Measurements from ENCODE around the gene ARHGAP25. TPM values are rescaled to one million over a fixed set of nuclear protein-coding genes. Genes with fewer than 3 reads are reported as not detected.
A peak's percentile ranks its signal among the peaks of the same experiment; 100 is the strongest.
"Not testable (repeated sequence)": the region's sequence is repeated elsewhere in the genome, so short reads cannot be mapped to it uniquely, and the experiment has no call there.

ARHGAP25 gene
- total RNA-seq, 1 donor from 2014 or later, result 9.6 TPM

DNA sequence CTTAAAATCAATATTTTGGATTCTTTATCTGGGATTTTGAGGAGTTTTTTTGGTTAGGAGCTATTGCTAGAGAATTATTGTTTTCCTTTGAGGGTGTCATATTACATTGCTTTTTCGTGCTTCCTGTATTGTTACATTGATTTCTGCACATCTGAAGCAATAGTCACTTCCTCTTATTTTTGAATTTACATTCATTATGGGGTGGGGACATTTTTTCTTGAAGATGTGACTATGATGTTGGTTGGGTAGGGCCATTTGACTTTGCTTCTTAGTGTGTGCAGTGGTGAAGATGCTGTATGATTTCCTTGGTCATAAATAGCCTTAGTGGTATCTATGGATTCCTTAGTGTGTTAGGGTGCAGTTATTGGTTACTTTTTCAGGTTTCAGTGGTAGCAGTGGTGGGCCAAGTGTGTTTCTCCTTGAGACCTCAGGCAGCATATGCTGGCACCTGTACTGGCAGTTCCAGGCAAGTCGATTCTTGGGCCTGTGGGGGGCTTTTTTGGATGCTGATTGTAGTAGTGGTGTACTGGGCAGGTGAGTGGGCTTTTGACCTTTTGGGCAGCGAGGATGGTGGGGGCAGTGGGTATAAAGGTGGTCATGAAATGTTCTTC is 61.8 kb downstream of the ARHGAP25 start:
- no peak overlapping the region for H3K27ac ChIP-seq
- no peaks in the 10 kb centered on the region for H3K9me3 ChIP-seq
- no peaks in the 10 kb centered on the region for H3K27me3 ChIP-seq
- TF ChIP-seq POLR2A (IDR thresholded peaks at IDR 0.05) (no peak), POLR2AphosphoS5 (IDR thresholded peaks at IDR 0.05; ENCODE audit: insufficient read depth in 1 of 2, low read depth in 1 of 2) (no peak)
- TF ChIP-seq, protein P1, sequence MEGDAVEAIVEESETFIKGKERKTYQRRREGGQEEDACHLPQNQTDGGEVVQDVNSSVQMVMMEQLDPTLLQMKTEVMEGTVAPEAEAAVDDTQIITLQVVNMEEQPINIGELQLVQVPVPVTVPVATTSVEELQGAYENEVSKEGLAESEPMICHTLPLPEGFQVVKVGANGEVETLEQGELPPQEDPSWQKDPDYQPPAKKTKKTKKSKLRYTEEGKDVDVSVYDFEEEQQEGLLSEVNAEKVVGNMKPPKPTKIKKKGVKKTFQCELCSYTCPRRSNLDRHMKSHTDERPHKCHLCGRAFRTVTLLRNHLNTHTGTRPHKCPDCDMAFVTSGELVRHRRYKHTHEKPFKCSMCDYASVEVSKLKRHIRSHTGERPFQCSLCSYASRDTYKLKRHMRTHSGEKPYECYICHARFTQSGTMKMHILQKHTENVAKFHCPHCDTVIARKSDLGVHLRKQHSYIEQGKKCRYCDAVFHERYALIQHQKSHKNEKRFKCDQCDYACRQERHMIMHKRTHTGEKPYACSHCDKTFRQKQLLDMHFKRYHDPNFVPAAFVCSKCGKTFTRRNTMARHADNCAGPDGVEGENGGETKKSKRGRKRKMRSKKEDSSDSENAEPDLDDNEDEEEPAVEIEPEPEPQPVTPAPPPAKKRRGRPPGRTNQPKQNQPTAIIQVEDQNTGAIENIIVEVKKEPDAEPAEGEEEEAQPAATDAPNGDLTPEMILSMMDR (IDR thresholded peaks at IDR 0.05), result no peak
- no peak overlapping the region for H3K4me3 ChIP-seq
- peaks cover 26% of the 10 kb centered on the region for H3K4me1 ChIP-seq
- no peaks in the 10 kb centered on the region for H3K36me3 ChIP-seq
- DNase-seq (ENCODE audit: extremely low spot score in 2 of 2), result no peak
- intact Hi-C loops (cut with DNase I), result no loop called here

DNA sequence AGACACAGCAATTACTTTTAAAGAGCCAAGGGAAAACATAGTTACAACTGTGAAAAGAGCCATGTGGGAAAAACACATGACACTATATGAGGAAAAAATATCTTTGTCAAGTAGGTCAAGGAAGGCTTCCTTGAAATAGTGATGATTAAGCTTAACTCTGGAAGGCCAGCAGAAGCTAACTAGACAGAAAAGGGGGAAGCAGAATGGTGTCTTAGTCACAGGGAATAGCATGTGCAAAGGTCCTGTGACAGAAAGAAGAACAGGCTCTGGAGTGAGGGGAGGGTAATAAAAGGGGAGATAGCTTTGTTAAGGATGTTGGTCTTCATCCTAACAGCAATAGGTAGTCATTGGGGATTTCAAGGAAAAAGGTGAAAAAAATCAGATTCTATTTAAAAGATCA is 64.0 kb downstream of the ARHGAP25 start:
- intact Hi-C loops (cut with DNase I), result no loop called here
- Histone ChIP-seq H3K27me3 (no peaks in the 10 kb centered on the region), H3K4me1 (peaks cover 26% of the 10 kb centered on the region), H3K36me3 (no peaks in the 10 kb centered on the region), H3K9me3 (no peaks in the 10 kb centered on the region), H3K4me3 (no peak overlapping the region), H3K27ac (no peak overlapping the region)
- no peak for TF ChIP-seq POLR2A (IDR thresholded peaks at IDR 0.05)
- TF ChIP-seq POLR2AphosphoS5 (IDR thresholded peaks at IDR 0.05; ENCODE audit: insufficient read depth in 1 of 2, low read depth in 1 of 2), result no peak
- TF ChIP-seq, protein P1 (IDR thresholded peaks at IDR 0.05), result no peak
- no peak for DNase-seq (ENCODE audit: extremely low spot score in 2 of 2)

DNA sequence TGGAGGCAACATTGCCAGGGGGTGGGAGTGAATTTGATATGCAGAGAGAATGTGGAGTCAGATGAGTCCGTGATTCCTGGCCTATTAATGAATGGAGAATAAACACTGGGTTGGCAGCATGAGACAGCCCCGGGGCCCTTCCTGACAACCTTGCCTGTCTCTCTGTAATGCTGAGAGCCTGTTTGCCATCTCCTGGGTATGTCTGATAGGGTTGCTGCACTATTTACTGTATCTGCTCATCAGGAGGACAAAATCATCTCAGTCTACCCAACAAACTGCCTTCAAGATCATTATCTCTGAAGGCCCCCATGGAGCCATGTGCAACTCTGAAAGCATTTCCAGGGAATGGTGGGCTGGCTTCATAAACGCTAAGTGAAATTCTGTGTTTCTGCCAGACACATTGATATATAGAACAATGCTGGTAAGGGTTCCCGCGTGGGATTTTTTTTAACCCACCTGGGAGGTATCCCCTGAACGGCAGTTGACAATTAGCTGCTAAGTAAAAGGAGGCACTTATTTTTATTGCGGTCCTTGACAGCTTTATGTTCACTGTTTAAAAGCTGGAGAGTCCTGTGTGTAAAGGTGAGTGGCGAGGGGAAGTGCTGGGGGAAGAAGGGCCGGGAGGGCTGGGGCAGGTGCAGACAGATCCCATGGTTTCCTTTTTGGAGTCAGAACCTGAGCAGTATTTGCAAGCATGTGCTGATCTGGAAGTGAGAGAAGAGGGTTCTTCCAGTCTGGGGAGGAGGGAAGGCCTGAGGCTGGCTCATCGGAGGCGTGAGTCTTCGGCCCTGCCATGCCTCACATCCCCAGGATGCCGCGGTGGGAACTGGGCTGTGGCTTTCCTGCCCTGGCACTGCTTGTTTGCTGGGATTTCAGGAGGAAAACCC is 64.8 kb downstream of the ARHGAP25 start:
- H3K36me3 ChIP-seq, result no peaks in the 10 kb centered on the region
- H3K27me3 ChIP-seq, result no peaks in the 10 kb centered on the region
- H3K9me3 ChIP-seq, result no peaks in the 10 kb centered on the region
- TF ChIP-seq POLR2A (IDR thresholded peaks at IDR 0.05) (no peak), POLR2AphosphoS5 (IDR thresholded peaks at IDR 0.05; ENCODE audit: insufficient read depth in 1 of 2, low read depth in 1 of 2) (no peak)
- TF ChIP-seq, protein P1 (IDR thresholded peaks at IDR 0.05), result no peak
- DNase-seq (ENCODE audit: extremely low spot score in 2 of 2), result no peak
- H3K4me3 ChIP-seq, result no peak overlapping the region
- peak overlapping the region; percentile 27 for H3K27ac ChIP-seq
- intact Hi-C loops (cut with DNase I), result no loop called here
- peaks cover 26% of the 10 kb centered on the region for H3K4me1 ChIP-seq

DNA sequence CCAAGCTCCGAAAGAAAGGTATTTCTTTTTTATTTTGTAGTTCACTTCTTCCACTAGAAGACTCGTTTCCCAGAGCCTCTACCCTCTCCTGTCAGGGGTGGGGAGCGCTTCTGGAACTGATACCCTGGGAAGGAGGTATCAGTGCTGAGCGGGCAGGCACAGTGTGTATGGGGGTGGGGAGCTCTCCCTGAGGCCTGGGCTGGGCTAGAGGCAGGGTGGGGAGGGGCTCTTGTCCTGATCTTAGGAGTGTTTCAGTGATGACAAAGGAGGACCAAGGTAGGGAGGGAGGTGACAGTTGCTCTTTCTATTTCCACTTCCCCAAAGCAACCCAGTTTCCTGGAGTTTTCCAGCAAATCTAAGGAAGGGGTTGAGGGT is 65.4 kb downstream of the ARHGAP25 start:
- intact Hi-C loops (cut with DNase I), result no loop called here
- Histone ChIP-seq H3K27me3 (no peaks in the 10 kb centered on the region), H3K36me3 (no peaks in the 10 kb centered on the region), H3K4me3 (no peak overlapping the region), H3K9me3 (no peaks in the 10 kb centered on the region), H3K27ac (peak overlapping the region; percentile 27), H3K4me1 (peaks cover 26% of the 10 kb centered on the region)
- TF ChIP-seq POLR2A (IDR thresholded peaks at IDR 0.05), result no peak
- no peak for TF ChIP-seq POLR2AphosphoS5 (IDR thresholded peaks at IDR 0.05; ENCODE audit: insufficient read depth in 1 of 2, low read depth in 1 of 2)
- TF ChIP-seq, protein P1 (IDR thresholded peaks at IDR 0.05), result no peak
- no peak for DNase-seq (ENCODE audit: extremely low spot score in 2 of 2)

DNA sequence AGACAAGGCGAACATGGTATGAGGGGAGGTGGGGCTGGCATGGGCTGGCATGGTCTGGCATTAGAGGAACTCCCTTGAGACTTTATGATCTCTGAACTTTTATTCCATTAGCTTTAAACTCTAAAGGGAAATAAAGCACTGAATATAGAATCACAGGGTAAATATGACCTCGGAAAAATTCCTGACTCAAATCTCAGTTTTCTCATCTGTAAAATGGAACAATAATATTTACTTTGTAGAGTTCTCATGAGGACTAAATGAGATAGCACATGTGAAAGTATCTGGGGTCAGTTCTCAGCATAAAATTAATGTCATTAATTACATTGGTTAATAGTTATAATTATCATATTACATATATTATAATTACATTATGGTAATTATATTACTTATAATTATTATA is 65.9 kb downstream of the ARHGAP25 start:
- Histone ChIP-seq H3K9me3 (no peaks in the 10 kb centered on the region), H3K27ac (peak overlapping the region; percentile 27), H3K36me3 (no peaks in the 10 kb centered on the region), H3K27me3 (no peaks in the 10 kb centered on the region), H3K4me1 (peaks cover 30% of the 10 kb centered on the region), H3K4me3 (no peak overlapping the region)
- DNase-seq (ENCODE audit: extremely low spot score in 2 of 2), result no peak
- intact Hi-C loops (cut with DNase I), result no loop called here
- TF ChIP-seq, protein P1 (IDR thresholded peaks at IDR 0.05), result no peak
- TF ChIP-seq POLR2A (IDR thresholded peaks at IDR 0.05) (no peak), POLR2AphosphoS5 (IDR thresholded peaks at IDR 0.05; ENCODE audit: insufficient read depth in 1 of 2, low read depth in 1 of 2) (no peak)

DNA sequence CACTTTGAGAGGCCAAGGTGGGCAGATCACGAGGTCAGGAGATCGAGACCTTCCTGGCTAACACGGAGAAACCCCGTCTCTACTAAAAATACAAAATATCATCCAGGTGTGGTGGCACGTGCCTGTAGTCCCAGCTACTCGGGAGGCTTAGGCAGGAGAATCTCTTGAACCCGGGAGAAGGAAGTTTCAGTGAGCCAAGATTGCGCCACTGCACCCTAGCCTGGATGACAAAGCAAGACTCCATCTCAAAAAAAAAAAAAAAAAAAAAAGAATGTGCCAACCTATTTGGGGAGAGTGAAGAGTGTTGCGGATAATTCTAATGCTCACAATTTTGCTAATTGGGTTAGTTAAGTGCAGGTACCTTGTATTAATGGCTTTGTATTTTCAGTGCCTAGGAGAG is 67.5 kb downstream of the ARHGAP25 start:
- H3K4me3 ChIP-seq; H3K9me3 ChIP-seq; H3K36me3 ChIP-seq; intact Hi-C loops (cut with DNase I); DNase-seq (ENCODE audit: extremely low spot score in 2 of 2); H3K27me3 ChIP-seq; H3K27ac ChIP-seq: not testable (repeated sequence)
- peaks cover 46% of the 10 kb centered on the region for H3K4me1 ChIP-seq

Data from vagina (tissue), 2 donors.